Type B pancreatic cell (in vitro differentiated cells): ENCODE results near the gene CEP43. TPM values are rescaled to one million over a fixed set of nuclear protein-coding genes. Genes with fewer than 3 reads are reported as not detected.

Experiments used
- DNase-seq: peaks from one replicate; pipeline ENCODE4 v3.0.0; 2021; ENCODE audit warnings: mixed read lengths; ENCODE audit not compliant: unreplicated experiment; ENCODE audit errors: extremely low spot score
- H3K27ac Mint-ChIP-seq: 2 replicates; pipeline ENCODE4 v1.8.0; 2021; ENCODE audit warnings: mild to moderate bottlenecking, mixed read lengths
- H3K27me3 Mint-ChIP-seq: 2 replicates; pipeline ENCODE4 v1.8.0; 2021; ENCODE audit warnings: mixed read lengths
- H3K36me3 Mint-ChIP-seq: 2 replicates; pipeline ENCODE4 v1.8.0; 2021; ENCODE audit warnings: mixed read lengths
- H3K4me1 Mint-ChIP-seq: one replicate; pipeline ENCODE4 v1.8.0; 2021; ENCODE audit warnings: mixed read lengths; ENCODE audit not compliant: unreplicated experiment
- H3K4me3 Mint-ChIP-seq: 2 replicates; pipeline ENCODE4 v1.8.0; 2021; ENCODE audit warnings: mild to moderate bottlenecking, mixed read lengths
- H3K9me3 Mint-ChIP-seq: 2 replicates; pipeline ENCODE4 v1.8.0; 2021; ENCODE audit warnings: mixed read lengths
- total RNA-seq: library from RNA; stranded (reverse); gene quantifications from 2 replicates; pipeline ENCODE4 v1.2.1, GENCODE V29; 2021; ENCODE audit warnings: low replicate concordance
- TF ChIP-seq, protein P1 (sequence below): fragments of 200-600 bp; sonication (generic); conservative IDR thresholded peaks from 2 replicates; pipeline ENCODE4 v1.5.0; 2021; ENCODE audit warnings: antibody characterized with exemption, mild to moderate bottlenecking

Gene CEP43
- total RNA-seq, 1 donor from 2014 or later, result 35.3 TPM

GRCh38 chr6:166997348-166997747, 1.8 kb upstream of the CEP43 start:
- H3K4me3 Mint-ChIP-seq, result peak overlapping the region; percentile 85

GRCh38 chr6:166997768-166998255, 1.4 kb upstream of the CEP43 start:
- Mint-ChIP-seq H3K27me3 (no peaks in the 10 kb centered on the region), H3K36me3 (peaks cover 34% of the 10 kb centered on the region), H3K27ac (peak overlapping the region; percentile 13), H3K4me1 (peaks cover 22% of the 10 kb centered on the region), H3K9me3 (peaks cover 5% of the 10 kb centered on the region), H3K4me3 (peak overlapping the region; percentile 85)
- peak; percentile 71 for DNase-seq
- TF ChIP-seq, protein P1, sequence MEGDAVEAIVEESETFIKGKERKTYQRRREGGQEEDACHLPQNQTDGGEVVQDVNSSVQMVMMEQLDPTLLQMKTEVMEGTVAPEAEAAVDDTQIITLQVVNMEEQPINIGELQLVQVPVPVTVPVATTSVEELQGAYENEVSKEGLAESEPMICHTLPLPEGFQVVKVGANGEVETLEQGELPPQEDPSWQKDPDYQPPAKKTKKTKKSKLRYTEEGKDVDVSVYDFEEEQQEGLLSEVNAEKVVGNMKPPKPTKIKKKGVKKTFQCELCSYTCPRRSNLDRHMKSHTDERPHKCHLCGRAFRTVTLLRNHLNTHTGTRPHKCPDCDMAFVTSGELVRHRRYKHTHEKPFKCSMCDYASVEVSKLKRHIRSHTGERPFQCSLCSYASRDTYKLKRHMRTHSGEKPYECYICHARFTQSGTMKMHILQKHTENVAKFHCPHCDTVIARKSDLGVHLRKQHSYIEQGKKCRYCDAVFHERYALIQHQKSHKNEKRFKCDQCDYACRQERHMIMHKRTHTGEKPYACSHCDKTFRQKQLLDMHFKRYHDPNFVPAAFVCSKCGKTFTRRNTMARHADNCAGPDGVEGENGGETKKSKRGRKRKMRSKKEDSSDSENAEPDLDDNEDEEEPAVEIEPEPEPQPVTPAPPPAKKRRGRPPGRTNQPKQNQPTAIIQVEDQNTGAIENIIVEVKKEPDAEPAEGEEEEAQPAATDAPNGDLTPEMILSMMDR, result peak; percentile 71

More at GRCh38 chr6:166997348-166997747, 1.8 kb upstream of the CEP43 start:
- H3K36me3 Mint-ChIP-seq, result peaks cover 38% of the 10 kb centered on the region
- peak overlapping the region; percentile 13 for H3K27ac Mint-ChIP-seq
- peaks cover 5% of the 10 kb centered on the region for H3K9me3 Mint-ChIP-seq
- TF ChIP-seq, protein P1, result no peak
- no peak for DNase-seq
- peaks cover 22% of the 10 kb centered on the region for H3K4me1 Mint-ChIP-seq
- H3K27me3 Mint-ChIP-seq, result no peaks in the 10 kb centered on the region

- no peak for DNase-seq
- peaks cover 22% of the 10 kb centered on the region for H3K4me1 Mint-ChIP-seq
- peak overlapping the region; percentile 90 for H3K4me3 Mint-ChIP-seq
- TF ChIP-seq, protein P1, result peak; percentile 16
- no peaks in the 10 kb centered on the region for H3K27me3 Mint-ChIP-seq
- no peak overlapping the region for H3K27ac Mint-ChIP-seq
- H3K36me3 Mint-ChIP-seq, result peaks cover 31% of the 10 kb centered on the region
- peaks cover 5% of the 10 kb centered on the region for H3K9me3 Mint-ChIP-seq
Measured at GRCh38 chr6:166998256-166999144, 697 bp upstream of the CEP43 start.

DNA sequence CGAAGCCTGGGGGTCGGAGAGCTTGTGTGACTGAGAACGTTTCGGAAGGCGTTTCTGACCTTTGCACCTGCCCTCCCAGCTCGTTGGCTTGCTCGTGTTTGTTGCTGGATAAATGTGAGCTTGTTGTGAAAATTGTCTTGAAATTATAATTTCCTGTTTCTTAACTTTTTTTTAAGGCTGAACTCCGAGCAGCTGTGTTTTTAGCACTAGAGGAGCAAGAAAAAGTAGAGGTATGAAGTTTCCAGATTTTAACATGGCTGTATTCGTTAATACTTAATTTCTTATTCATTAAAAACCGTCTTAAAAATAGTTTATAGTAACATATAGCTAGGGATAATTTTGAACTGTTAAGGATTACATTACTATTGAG, 672 bp downstream of the CEP43 start:
- peak overlapping the region; percentile 91 for H3K4me3 Mint-ChIP-seq
- no peaks in the 10 kb centered on the region for H3K27me3 Mint-ChIP-seq
- H3K36me3 Mint-ChIP-seq, result peaks cover 24% of the 10 kb centered on the region
- no peak for DNase-seq
- H3K4me1 Mint-ChIP-seq, result peaks cover 22% of the 10 kb centered on the region
- H3K27ac Mint-ChIP-seq, result peak overlapping the region; percentile 79
- peaks cover 1% of the 10 kb centered on the region for H3K9me3 Mint-ChIP-seq
- TF ChIP-seq, protein P1, result no peak

DNA sequence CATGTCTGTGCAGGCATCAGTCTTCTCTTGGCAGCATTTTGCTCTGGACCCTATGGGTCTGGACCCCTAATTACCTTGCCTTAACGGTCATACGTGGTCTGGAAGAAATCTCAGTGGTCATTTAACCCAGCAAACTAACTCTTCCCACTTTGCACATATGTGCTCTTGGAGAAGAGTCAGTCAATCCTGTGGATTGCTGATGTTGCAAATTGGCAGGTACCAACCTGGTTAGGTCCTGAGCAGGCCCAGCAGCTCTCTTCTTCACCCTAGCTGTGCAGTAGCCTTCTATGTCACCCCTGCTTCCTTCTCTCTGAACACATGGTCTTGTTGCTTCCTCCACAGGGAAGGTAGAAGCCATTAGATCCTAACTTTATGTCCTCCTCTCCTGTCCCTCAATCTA, 1.6 kb downstream of the CEP43 start:
- no peaks in the 10 kb centered on the region for H3K9me3 Mint-ChIP-seq
- no peak for DNase-seq
- TF ChIP-seq, protein P1, result no peak

More for the DNA sequence above, 1.6 kb downstream of the CEP43 start:
- H3K27ac Mint-ChIP-seq, result peak overlapping the region; percentile 5
- H3K4me1 Mint-ChIP-seq, result peaks cover 22% of the 10 kb centered on the region
- H3K4me3 Mint-ChIP-seq, result peak overlapping the region; percentile 91
- H3K36me3 Mint-ChIP-seq, result peaks cover 27% of the 10 kb centered on the region
- no peaks in the 10 kb centered on the region for H3K27me3 Mint-ChIP-seq
